Lung (tissue), 12 donors: ENCODE results near the gene LCE1E. TPM values are rescaled to one million over a fixed set of nuclear protein-coding genes. Genes with fewer than 3 reads are reported as not detected.

Experiments
- ATAC-seq: fragments of 200-7000 bp; cut with Tn5 transposase; one replicate; pipeline ENCODE4 v1.9.1; 2020; ENCODE audit warnings: moderate number of reproducible peaks; ENCODE audit not compliant: insufficient read depth, low FRiP score
- DNase-seq, 3 donors: peaks; one replicate each; pipeline ENCODE4 v3.0.0-alpha.2; 2013 to 2017
- H3K27ac ChIP-seq, 2 donors: one replicate each; pipeline ENCODE4 v1.5.1; 2013; ENCODE audit warnings: mild to moderate bottlenecking in 2 of 2, moderate library complexity in 2 of 2, control low read depth in 1 of 2, inconsistent platforms in 1 of 2, low read depth in 1 of 2, low read length in 1 of 2
- H3K27me3 ChIP-seq, 3 donors: one replicate each; pipeline ENCODE4 v1.5.1; 2013; ENCODE audit warnings: low read length in 2 of 3; ENCODE audit not compliant: control insufficient read depth in 3 of 3, insufficient read depth in 3 of 3
- H3K36me3 ChIP-seq, 4 donors: one replicate each; pipeline ENCODE4 v1.5.1; 2013; ENCODE audit warnings: low read length in 4 of 4, mild to moderate bottlenecking in 1 of 4, moderate library complexity in 1 of 4; ENCODE audit not compliant: control insufficient read depth in 4 of 4, insufficient read depth in 4 of 4
- H3K4me1 ChIP-seq, 5 donors: one replicate each; pipeline ENCODE4 v1.5.1; 2013; ENCODE audit warnings: low read length in 5 of 5, mild to moderate bottlenecking in 2 of 5, moderate library complexity in 1 of 5; ENCODE audit not compliant: control insufficient read depth in 5 of 5, insufficient read depth in 5 of 5
- H3K4me3 ChIP-seq: one replicate; pipeline ENCODE4 v1.5.1; 2013; ENCODE audit warnings: mild to moderate bottlenecking, control low read depth, moderate library complexity
- H3K9ac ChIP-seq, 2 donors: one replicate each; pipeline ENCODE4 v1.5.1; 2013; ENCODE audit warnings: low read length in 2 of 2, control low read depth in 1 of 2; ENCODE audit not compliant: insufficient read depth in 1 of 2
- H3K9me3 ChIP-seq, 4 donors: one replicate each; pipeline ENCODE4 v1.5.1; 2013; ENCODE audit warnings: low read length in 3 of 4, mild to moderate bottlenecking in 1 of 4, moderate library complexity in 1 of 4; ENCODE audit not compliant: control insufficient read depth in 4 of 4, insufficient read depth in 3 of 4
- CTCF ChIP-seq: IDR thresholded peaks from 2 replicates; pipeline ENCODE4 v1.5.1; 2012; ENCODE audit warnings: mild to moderate bottlenecking; ENCODE audit errors: control extremely low read depth, extremely low read depth
- WGBS, 2 donors: extraction: QIAGEN DNeasy Blood & Tissue Kit; methylation state at CpG; one replicate each; pipeline ENCODE4 v1.1.7; 2013; 5-methylcytosine and 5-hydroxymethylcytosine counted together
- polyA plus RNA-seq, 2 donors: library from polyadenylated mRNA; stranded (reverse); fragments of 200-250 nt; gene quantifications; one replicate each; pipeline ENCODE4 v1.2.1, GENCODE V29; 2013
- total RNA-seq, 2 donors: library from RNA; depleted of rRNA in 1 of 2; stranded (reverse); fragments of >200 nt in 1 of 2; gene quantifications; one replicate each; pipeline ENCODE4 v1.2.1, GENCODE V29; 2014 to 2021
- donor health status: control.
- donor health status: control.
- donor health status: Bipolar disorder and iron deficiency.
- donor health status: healthy.
- donor health status: DM: yes; HTN: yes; CAD: no.

Gene LCE1E
- total and polyA plus RNA-seq, 4 donors = not detected

- WGBS, 2 donors = 11 to 16% methylated on average over 1 of the region's 1 CpG
- H3K27me3 ChIP-seq = peaks cover 0 to 6% (median 0%) of the 10 kb centered on the region in 3 donors
- ATAC-seq = no peak
- H3K4me3 ChIP-seq = no peak overlapping the region
- no peaks in the 10 kb centered on the region for H3K4me1 ChIP-seq
- no peak for TF ChIP-seq CTCF
- DNase-seq = no peak
- H3K36me3 ChIP-seq = no peaks in the 10 kb centered on the region
- H3K27ac ChIP-seq = no peak overlapping the region
- no peak overlapping the region for H3K9ac ChIP-seq
- no peaks in the 10 kb centered on the region for H3K9me3 ChIP-seq
Observed at GRCh38 chr1:152747831-152748230, 38.2 kb upstream of the LCE1E start.

GRCh38 chr1:152752225-152752624 lies 33.8 kb upstream of the LCE1E start:
- Histone ChIP-seq H3K36me3 (no peaks in the 10 kb centered on the region), H3K9me3 (peaks cover 0 to 3% (median 0%) of the 10 kb centered on the region in 4 donors), H3K4me1 (no peaks in the 10 kb centered on the region), H3K27ac (no peak overlapping the region), H3K4me3 (no peak overlapping the region), H3K27me3 (peaks cover 0 to 4% (median 0%) of the 10 kb centered on the region in 3 donors), H3K9ac (no peak overlapping the region)
- DNase-seq (no peak), ATAC-seq (no peak)
- no peak for TF ChIP-seq CTCF
- WGBS, 2 donors = 35 to 56% methylated on average over 1 of the region's 1 CpG

- Histone ChIP-seq H3K4me1 (no peaks in the 10 kb centered on the region), H3K27ac (no peak overlapping the region), H3K9me3 (peaks cover 0 to 5% (median 0%) of the 10 kb centered on the region in 4 donors), H3K27me3 (peaks cover 0 to 4% (median 0%) of the 10 kb centered on the region in 3 donors), H3K36me3 (no peaks in the 10 kb centered on the region), H3K9ac (no peak overlapping the region), H3K4me3 (no peak overlapping the region)
- WGBS, 2 donors = 36 to 50% methylated on average over 1 of the region's 1 CpG
- no peak for ATAC-seq
- no peak for DNase-seq
- no peak for TF ChIP-seq CTCF
Observed at GRCh38 chr1:152753586-152753985, 32.5 kb upstream of the LCE1E start.

GRCh38 chr1:152756872-152757271 lies 29.2 kb upstream of the LCE1E start:
- Histone ChIP-seq H3K9me3 (peaks cover 0 to 5% (median 0%) of the 10 kb centered on the region in 4 donors), H3K9ac (no peak overlapping the region), H3K27me3 (peaks cover 0 to 4% (median 0%) of the 10 kb centered on the region in 3 donors), H3K27ac (no peak overlapping the region), H3K4me3 (no peak overlapping the region), H3K4me1 (no peaks in the 10 kb centered on the region), H3K36me3 (no peaks in the 10 kb centered on the region)
- no peak for TF ChIP-seq CTCF
- ATAC-seq = no peak
- WGBS, 2 donors = 78% methylated on average over 2 of the region's 2 CpGs
- no peak for DNase-seq
